Cardiac fibroblast (primary cell): ENCODE measurements around the gene MMRN2.

Experiments
- DNase-seq, 2 donors: peaks; one replicate each; pipeline versions ENCODE4 v3.0.0 to v3.0.0-alpha.2; 2010; ENCODE audit warnings: low read depth in 2 of 2
- H3K4me3 ChIP-seq, 2 donors: replicated peaks in 1 of 2; 1 replicate in 1 of 2; 2 replicates in 1 of 2; pipeline ENCODE4 v1.5.1; 2011; ENCODE audit warnings: low read depth in 2 of 2, low read length in 2 of 2, mild to moderate bottlenecking in 2 of 2, moderate library complexity in 1 of 2
- CTCF ChIP-seq: IDR thresholded peaks from one replicate; pipeline ENCODE4 v1.5.1; 2011; ENCODE audit warnings: low read depth, mild to moderate bottlenecking, low read length, inconsistent platforms

MMRN2 gene

GRCh38 chr10:86958901-86959736 lies 1.7 kb upstream of the MMRN2 start:
- TF ChIP-seq CTCF = no peak
- H3K4me3 ChIP-seq = peak overlapping the region in 1 of 2 donors; percentile 18
- peak; percentile 77 to 84 for DNase-seq

- H3K4me3 ChIP-seq = peak within 1 kb of the TSS in 1 of 2 donors; percentile 18
- no peak for TF ChIP-seq CTCF
- peak in 1 of 2 donors; percentile 55 for DNase-seq
These were observed 893 bp upstream of the MMRN2 start, which contains the start of gene SNCG for GRCh38 chr10:86958116-86958900. SNCG (plus strand) TSS chr10:86958599; CDS start chr10:86958698, 99 bp downstream.

- no peak for TF ChIP-seq CTCF
- no peak for DNase-seq
These were observed 467 bp downstream of the MMRN2 start for GRCh38 chr10:86956848-86957448.

GRCh38 chr10:86956195-86956847 lies 1.1 kb downstream of the MMRN2 start:
- no peak for DNase-seq
- no peak for TF ChIP-seq CTCF
- H3K4me3 ChIP-seq = no peak overlapping the region

More at GRCh38 chr10:86956848-86957448, 467 bp downstream of the MMRN2 start:
- no peak overlapping the region for H3K4me3 ChIP-seq

GRCh38 chr10:86955501-86956194 lies 1.8 kb downstream of the MMRN2 start:
- TF ChIP-seq CTCF = no peak
- H3K4me3 ChIP-seq = peak overlapping the region in 1 of 2 donors; percentile 11
- no peak for DNase-seq
